SJSA1 (cell line): Measurements from ENCODE around the gene TRERF1. TPM values are rescaled to one million over a fixed set of nuclear protein-coding genes. Genes with fewer than 3 reads are reported as not detected.
A peak's percentile ranks its signal among the peaks of the same experiment; 100 is the strongest.

Source experiments
- DNase-seq, 2 experiments: peaks; one replicate each; pipeline ENCODE4 v3.0.0-alpha.2; 2015 to 2020; ENCODE audit warnings: low spot score in 2 of 2, low read depth in 1 of 2
- H3K27ac ChIP-seq: fragments of 250-450 bp; sonication (Bioruptor Pico); 2 replicates; pipeline ENCODE4 v1.5.1; 2020; ENCODE audit warnings: mild to moderate bottlenecking, moderate library complexity
- H3K27me3 ChIP-seq: fragments of 250-450 bp; sonication (Bioruptor Pico); replicated peaks from 2 replicates; pipeline ENCODE4 v1.5.1; 2020; ENCODE audit warnings: mild to moderate bottlenecking, moderate library complexity
- H3K36me3 ChIP-seq: fragments of 250-450 bp; sonication (Bioruptor Pico); 2 replicates; pipeline ENCODE4 v1.5.1; 2020; ENCODE audit warnings: mild to moderate bottlenecking
- H3K4me1 ChIP-seq: fragments of 250-450 bp; sonication (Bioruptor Pico); replicated peaks from 2 replicates; pipeline ENCODE4 v1.6.1; 2021; ENCODE audit warnings: mild to moderate bottlenecking
- H3K4me3 ChIP-seq: fragments of 250-450 bp; sonication (Bioruptor Pico); 2 replicates; pipeline ENCODE4 v1.5.1; 2020; ENCODE audit warnings: mild to moderate bottlenecking
- H3K9me3 ChIP-seq: fragments of 250-450 bp; sonication (Bioruptor Pico); replicated peaks from 2 replicates; pipeline ENCODE4 v1.5.1; 2020; ENCODE audit warnings: mild to moderate bottlenecking
- total RNA-seq: library from RNA; depleted of rRNA; stranded (reverse); fragments of >200 nt; shearing (Covaris generic); gene quantifications from 2 replicates; pipeline ENCODE4 v1.2.3, GENCODE V29; 2014

TRERF1 gene
- total RNA-seq, 1 experiment from 2014 or later: 3.6 TPM

DNA sequence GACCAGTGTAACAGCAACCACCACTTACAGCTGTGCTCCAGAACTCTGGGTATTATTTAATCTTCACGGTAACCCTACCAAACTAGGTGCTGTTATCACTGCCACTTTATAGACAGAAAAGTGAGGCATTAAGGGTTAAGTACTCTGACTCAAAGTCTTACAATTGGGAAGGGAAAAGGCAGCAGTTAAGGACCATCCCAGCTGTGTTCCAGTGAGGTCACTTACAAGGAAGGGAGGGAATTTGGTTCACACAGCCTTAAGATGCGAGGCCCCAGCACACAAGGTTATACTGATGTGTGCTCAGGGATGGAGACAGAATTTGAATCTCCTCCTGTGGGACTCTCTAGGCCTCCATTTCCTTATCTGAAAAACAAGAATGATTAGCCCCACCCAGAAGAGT lies 46.7 kb downstream of the TRERF1 start:
- peak overlapping the region; percentile 73 for H3K27ac ChIP-seq
- H3K36me3 ChIP-seq: no peaks in the 10 kb centered on the region
- H3K9me3 ChIP-seq: 0 out of 2 replicates have a peak, but pooled peaks cover 3% of the 10 kb centered on the region
- no peak overlapping the region for H3K4me3 ChIP-seq
- peaks cover 46% of the 10 kb centered on the region for H3K4me1 ChIP-seq
- H3K27me3 ChIP-seq: no peaks in the 10 kb centered on the region
- peak in 1 of 2 experiments; percentile 20 for DNase-seq

DNA sequence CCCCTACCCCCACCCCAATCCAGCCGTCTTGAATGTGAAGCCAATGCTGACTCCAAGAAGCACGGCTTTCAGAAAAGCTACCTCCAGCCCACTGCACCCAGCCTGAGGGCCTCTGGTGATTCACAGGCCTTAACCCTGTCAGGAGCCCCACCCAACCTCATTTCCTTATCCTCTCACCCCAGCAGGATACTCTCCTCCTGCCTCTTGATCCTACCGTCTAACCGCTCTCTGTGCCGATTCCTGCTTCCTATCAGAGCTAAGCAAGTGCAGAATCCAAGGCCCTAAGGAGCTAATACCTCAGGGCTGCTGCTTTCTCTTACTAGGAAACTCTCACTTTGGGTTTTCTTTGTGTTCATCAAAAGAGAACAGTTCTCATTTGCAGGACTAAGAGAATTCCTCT lies 47.2 kb downstream of the TRERF1 start:
- Histone ChIP-seq H3K4me3 (no peak overlapping the region), H3K4me1 (peaks cover 46% of the 10 kb centered on the region), H3K9me3 (0 out of 2 replicates have a peak, but pooled peaks cover 3% of the 10 kb centered on the region), H3K27me3 (no peaks in the 10 kb centered on the region), H3K27ac (peak overlapping the region; percentile 73), H3K36me3 (no peaks in the 10 kb centered on the region)
- peak; percentile 42 to 73 for DNase-seq

DNA sequence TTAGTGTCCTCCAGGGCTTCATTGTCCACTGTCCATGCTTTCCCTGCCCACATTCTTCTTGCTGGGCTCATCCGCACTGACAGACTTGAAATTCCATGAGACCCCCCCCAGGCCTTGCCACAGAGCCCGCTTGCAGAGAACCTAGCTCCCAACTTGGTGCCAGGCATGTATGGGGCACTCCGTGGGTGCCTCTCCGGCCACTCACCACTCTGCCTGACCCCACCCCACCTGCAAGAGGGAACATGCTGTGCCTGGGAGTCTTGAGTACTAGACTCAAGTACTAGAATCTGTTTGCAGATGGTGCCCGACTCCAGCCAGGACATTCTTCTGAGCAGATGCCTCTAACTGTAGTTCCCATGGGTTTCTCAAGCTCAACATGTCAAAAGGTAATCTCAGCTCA lies 47.9 kb downstream of the TRERF1 start:
- H3K27ac ChIP-seq: no peak overlapping the region
- peaks cover 46% of the 10 kb centered on the region for H3K4me1 ChIP-seq
- no peaks in the 10 kb centered on the region for H3K27me3 ChIP-seq
- H3K36me3 ChIP-seq: no peaks in the 10 kb centered on the region
- no peak for DNase-seq
- H3K9me3 ChIP-seq: 0 out of 2 replicates have a peak, but pooled peaks cover 3% of the 10 kb centered on the region
- H3K4me3 ChIP-seq: no peak overlapping the region

DNA sequence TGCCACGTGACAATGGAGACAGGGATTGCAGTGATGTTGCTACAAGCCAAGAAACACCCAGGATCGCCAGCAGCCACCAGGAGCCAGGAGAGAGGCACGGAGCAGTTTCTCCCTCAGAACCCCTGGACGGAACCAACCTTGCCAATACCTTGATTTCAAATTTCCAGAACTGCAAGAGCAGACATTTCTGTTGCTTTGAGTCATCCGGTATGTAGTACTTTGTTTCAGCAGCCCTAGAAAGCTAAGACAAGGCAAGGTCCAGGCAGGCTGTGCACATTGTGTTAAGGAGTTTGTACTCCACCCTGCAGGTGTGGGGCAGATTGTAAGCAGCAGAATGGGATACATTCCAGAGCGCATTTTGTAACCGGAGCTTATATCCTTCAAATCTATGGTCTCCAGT lies 48.3 kb downstream of the TRERF1 start:
- Histone ChIP-seq H3K36me3 (no peaks in the 10 kb centered on the region), H3K9me3 (0 out of 2 replicates have a peak, but pooled peaks cover 3% of the 10 kb centered on the region), H3K27ac (no peak overlapping the region), H3K27me3 (no peaks in the 10 kb centered on the region), H3K4me1 (peaks cover 46% of the 10 kb centered on the region), H3K4me3 (no peak overlapping the region)
- no peak for DNase-seq

DNA sequence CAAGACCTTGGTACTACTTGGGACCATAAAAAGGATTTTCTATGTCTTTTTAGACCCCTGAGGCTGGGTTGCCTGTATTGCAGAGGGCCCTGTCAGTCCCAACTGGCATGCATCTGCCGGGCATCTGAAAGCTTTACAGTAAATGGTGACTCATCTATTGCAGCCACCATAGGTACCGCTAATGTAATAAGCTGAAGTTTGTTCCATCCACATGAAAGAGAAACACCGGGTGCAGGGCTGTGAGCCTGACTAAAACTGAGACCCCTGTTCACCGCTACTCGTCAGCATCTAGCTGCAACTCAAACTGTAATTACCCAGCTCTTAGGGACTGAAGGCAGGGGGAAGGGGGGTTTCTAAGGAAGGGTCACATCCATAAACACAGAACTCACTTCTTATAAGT lies 49.5 kb downstream of the TRERF1 start:
- no peak overlapping the region for H3K4me3 ChIP-seq
- H3K9me3 ChIP-seq: 0 out of 2 replicates have a peak, but pooled peaks cover 3% of the 10 kb centered on the region
- DNase-seq: no peak
- no peaks in the 10 kb centered on the region for H3K36me3 ChIP-seq
- no peak overlapping the region for H3K27ac ChIP-seq
- H3K27me3 ChIP-seq: no peaks in the 10 kb centered on the region
- H3K4me1 ChIP-seq: peaks cover 43% of the 10 kb centered on the region

DNA sequence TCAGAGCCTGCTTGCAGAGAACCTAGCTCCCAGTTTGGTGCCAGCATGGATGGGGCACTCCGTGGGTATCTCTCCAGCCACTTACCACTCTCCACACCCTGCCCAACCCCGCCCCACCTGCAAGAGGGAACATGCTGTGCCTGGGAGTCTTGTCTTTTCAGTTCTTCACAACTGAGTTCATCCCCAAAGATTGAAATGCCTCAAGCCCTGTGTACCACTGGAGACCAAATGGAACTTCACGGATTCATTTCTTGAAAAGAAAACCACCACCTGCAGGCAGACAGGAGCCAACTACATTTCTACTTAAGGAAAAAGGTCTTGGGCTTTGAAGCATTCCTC lies 50.1 kb downstream of the TRERF1 start:
- Histone ChIP-seq H3K9me3 (0 out of 2 replicates have a peak, but pooled peaks cover 3% of the 10 kb centered on the region), H3K27ac (no peak overlapping the region), H3K27me3 (no peaks in the 10 kb centered on the region), H3K4me3 (no peak overlapping the region), H3K36me3 (no peaks in the 10 kb centered on the region), H3K4me1 (peaks cover 37% of the 10 kb centered on the region)
- no peak for DNase-seq

DNA sequence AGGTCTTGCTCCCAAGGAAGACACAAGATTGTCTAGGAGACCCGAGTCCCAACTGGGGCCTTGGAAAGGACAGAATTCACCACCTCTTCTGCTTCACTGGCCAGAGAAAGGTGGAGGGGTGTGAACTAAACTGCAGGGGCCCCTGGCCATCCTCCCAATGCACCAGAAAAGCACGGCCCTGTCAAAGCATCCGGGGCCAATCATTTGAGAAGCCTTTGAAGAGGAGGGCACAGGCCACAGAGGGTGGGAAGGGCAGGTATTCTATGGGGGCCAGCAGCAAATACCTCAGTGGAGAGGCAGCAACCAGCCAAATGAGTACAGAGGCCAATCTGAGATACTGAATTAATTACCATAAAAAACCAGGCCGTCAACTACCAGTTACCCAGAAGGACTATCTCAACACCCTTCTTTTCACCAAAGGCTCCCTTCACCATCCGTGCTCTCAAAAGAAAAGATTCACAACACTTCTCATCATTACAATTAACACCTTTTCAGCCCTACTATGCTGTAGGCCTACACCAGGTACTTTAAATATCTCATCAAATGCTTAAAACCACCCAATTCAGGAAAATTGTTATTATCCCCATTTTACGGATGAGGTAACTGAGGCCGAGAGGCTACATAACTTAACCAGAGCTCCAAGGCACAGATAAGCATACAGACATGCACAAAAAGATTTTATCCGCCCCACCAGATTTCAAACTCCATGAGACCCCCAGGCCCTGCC lies 50.7 kb downstream of the TRERF1 start:
- no peaks in the 10 kb centered on the region for H3K27me3 ChIP-seq

DNA sequence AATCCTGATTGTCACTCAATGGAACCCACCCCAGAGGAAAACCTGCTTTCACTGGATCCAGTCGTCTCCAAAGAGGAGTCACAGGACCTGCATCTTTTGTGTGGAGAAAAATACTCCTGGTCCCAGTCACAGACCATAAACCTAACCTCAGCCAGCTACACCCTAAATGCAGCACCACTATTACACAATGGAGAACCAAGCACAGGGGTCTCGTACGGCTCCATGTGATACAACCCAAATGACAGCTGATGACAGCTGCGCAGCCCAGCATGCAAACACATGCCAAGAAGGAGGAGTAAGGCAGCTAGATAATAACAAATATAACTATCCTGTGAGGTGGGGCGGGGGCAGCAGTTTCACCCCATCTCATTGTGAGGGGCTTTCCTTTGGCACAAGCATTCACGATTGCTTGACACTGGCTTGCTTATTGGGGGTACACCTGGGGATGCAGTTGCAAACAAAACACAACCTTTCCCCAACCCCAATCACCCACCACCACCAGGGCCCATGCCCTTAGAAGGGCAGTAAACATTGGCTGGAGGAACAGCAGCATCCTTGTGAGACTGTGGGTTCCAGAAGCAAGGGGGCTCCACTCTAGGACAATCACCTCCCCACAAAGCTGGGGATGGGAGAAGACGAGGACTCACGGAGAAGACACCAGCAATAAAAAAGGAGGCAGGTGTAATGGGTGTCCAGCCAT lies 51.5 kb downstream of the TRERF1 start:
- Histone ChIP-seq H3K36me3 (no peaks in the 10 kb centered on the region), H3K27ac (no peak overlapping the region), H3K4me3 (no peak overlapping the region), H3K4me1 (peaks cover 27% of the 10 kb centered on the region), H3K9me3 (0 out of 2 replicates have a peak, but pooled peaks cover 3% of the 10 kb centered on the region), H3K27me3 (no peaks in the 10 kb centered on the region)
- no peak for DNase-seq

More for the DNA sequence above, 50.7 kb downstream of the TRERF1 start:
- DNase-seq: no peak
- H3K4me3 ChIP-seq: no peak overlapping the region
- H3K9me3 ChIP-seq: 0 out of 2 replicates have a peak, but pooled peaks cover 3% of the 10 kb centered on the region
- H3K4me1 ChIP-seq: peaks cover 32% of the 10 kb centered on the region
- no peak overlapping the region for H3K27ac ChIP-seq
- no peaks in the 10 kb centered on the region for H3K36me3 ChIP-seq

DNA sequence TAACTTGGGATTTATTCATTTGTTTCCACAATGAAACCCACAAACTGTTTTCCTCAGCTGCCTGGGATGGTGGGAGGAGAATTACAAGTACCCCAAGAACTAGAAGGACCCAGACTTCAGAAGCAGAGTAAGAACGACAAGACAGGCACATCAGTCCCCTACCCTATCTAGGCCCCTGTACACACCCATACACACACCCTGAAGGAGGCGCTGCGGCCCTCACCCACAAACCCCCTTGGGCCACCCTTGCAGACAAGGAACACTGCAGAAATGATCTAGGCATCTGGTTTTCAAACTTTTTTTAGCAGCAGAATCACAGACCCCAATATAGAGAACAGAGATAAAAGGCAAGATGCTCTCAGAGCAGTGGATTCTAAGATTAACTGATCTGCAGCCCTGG lies 55.0 kb downstream of the TRERF1 start:
- no peaks in the 10 kb centered on the region for H3K4me1 ChIP-seq
- no peaks in the 10 kb centered on the region for H3K36me3 ChIP-seq
- no peak overlapping the region for H3K27ac ChIP-seq
- no peaks in the 10 kb centered on the region for H3K9me3 ChIP-seq
- H3K27me3 ChIP-seq: no peaks in the 10 kb centered on the region
- no peak overlapping the region for H3K4me3 ChIP-seq
- no peak for DNase-seq

DNA sequence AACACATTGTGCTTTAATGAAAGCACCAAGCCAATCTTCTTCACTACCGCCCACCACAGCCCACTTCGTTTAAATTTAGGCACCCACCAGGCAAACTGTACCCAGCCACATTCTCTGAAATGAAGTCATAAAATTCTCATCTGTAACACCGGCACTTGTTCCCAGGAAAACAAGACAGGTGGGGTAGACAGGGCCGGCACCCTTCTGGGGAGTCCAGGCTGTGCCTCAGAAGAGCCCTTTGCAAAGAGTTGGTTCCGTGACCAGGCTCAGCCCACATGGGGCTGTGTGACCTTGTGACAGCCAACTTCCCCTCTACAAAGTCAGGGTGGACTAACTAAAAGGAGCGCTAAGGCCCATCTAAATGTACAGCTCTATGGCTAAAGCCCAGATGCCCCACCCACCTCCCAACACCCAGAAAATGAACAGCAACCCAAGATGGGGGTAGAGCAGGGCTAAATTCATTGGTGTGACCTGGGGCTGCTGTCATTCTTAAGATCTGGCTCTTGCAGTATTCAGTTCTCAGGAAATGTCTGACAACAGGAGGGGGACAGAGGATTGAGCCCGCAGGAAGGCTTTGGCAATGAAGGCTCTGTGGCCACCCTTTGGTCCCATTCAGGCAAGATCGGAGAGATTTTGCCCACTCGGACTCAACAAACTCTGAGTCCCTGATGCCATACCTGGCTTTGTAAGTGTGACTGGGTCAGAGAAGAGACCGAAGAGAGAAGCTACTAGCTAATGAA lies 56.7 kb downstream of the TRERF1 start:
- DNase-seq: no peak
- no peak overlapping the region for H3K4me3 ChIP-seq
- no peaks in the 10 kb centered on the region for H3K36me3 ChIP-seq
- no peaks in the 10 kb centered on the region for H3K27me3 ChIP-seq
- H3K4me1 ChIP-seq: no peaks in the 10 kb centered on the region
- H3K27ac ChIP-seq: no peak overlapping the region
- H3K9me3 ChIP-seq: no peaks in the 10 kb centered on the region

DNA sequence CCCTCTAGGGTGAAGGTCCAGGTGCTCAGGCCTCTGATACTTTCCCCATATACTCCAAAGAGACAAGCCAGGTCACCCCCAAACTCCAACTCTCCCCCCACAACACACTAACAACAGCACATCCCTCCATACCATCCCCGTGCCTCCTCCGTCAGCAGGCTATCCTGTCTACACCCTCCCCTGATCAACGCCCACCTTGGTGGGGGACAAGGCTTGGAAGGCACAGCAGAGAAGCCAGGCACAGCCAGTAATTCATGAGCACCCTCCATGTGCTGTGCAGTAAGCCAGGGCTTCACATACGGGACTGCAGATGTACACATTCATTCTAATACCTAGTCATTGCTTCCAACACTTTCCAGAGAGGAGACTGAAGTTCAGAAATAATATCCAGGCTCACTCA lies 57.6 kb downstream of the TRERF1 start:
- Histone ChIP-seq H3K4me3 (no peak overlapping the region), H3K4me1 (no peaks in the 10 kb centered on the region), H3K9me3 (no peaks in the 10 kb centered on the region), H3K27ac (no peak overlapping the region), H3K27me3 (no peaks in the 10 kb centered on the region), H3K36me3 (no peaks in the 10 kb centered on the region)
- no peak for DNase-seq

DNA sequence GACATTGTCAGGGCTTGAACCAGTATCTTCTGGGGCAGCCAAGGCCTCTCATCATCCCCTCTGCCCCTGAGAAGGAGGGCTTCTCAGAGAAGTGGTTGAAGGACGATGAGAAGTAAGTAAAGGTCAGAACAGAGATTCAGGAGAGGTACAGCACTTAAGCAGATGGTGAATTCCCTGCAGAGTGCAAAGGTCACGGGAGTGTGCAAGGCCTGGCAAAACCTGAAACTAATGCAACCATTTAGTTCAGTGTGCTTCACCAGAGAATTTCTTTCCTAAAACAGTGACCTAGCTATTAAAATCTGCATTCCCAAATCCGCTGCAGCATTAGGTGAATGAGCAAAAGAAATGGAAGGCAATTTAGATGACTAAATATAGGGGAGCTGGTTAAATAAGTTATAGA lies 58.4 kb downstream of the TRERF1 start:
- no peaks in the 10 kb centered on the region for H3K27me3 ChIP-seq
- no peak for DNase-seq
- no peak overlapping the region for H3K4me3 ChIP-seq
- no peak overlapping the region for H3K27ac ChIP-seq
- H3K36me3 ChIP-seq: no peaks in the 10 kb centered on the region; the same call in 1 of the 2 replicates
- H3K9me3 ChIP-seq: no peaks in the 10 kb centered on the region
- no peaks in the 10 kb centered on the region for H3K4me1 ChIP-seq

DNA sequence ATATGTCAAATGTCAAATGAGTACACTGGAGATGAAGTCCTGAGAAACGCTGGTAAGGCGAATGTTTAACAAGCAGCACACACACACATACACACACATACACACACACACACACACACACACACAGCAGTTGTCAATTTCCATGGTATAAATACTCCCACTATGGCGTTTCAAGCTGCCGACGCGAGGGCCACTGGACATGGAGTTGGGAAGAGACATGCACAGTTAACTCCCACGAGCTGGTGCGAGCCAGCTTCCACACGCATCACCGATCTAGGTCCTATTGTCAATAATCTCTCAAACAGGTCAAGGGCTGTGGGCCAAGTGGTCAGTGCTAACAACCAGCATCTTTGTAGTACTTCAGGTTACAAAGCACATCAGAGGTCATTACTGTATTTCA lies 58.9 kb downstream of the TRERF1 start:
- Histone ChIP-seq H3K9me3 (no peaks in the 10 kb centered on the region), H3K27me3 (no peaks in the 10 kb centered on the region), H3K27ac (no peak overlapping the region), H3K4me1 (no peaks in the 10 kb centered on the region), H3K4me3 (no peak overlapping the region), H3K36me3 (no peaks in the 10 kb centered on the region; the same call in 1 of the 2 replicates)
- DNase-seq: no peak

DNA sequence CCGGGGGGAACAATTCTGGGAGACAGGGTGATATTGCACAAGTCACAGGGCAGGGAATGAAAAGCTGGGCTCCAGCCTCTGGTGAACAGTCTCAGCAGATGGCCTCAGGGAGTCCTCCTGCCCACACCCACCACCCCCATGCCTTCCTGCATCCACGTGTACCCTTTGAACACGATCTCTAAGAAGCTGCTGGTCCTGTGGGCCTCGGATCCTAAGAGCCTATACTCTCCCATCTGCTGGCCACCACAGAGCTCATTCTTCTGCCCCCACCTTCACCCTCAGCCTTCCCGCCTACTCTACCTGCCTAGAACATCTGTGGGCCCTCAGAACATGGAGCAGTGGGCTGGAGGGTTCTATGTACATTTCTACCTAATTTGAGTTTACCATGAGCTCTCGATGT lies 60.3 kb downstream of the TRERF1 start:
- no peak overlapping the region for H3K27ac ChIP-seq
- no peak overlapping the region for H3K4me3 ChIP-seq
- H3K9me3 ChIP-seq: no peaks in the 10 kb centered on the region
- H3K27me3 ChIP-seq: no peaks in the 10 kb centered on the region
- H3K36me3 ChIP-seq: no peaks in the 10 kb centered on the region; the same call in 1 of the 2 replicates
- no peaks in the 10 kb centered on the region for H3K4me1 ChIP-seq
- DNase-seq: no peak
